PC-3 (cell line): Measurements from ENCODE around the gene OMP.

Source experiments
- CTCF ChIP-seq: fragments of 300-600 bp; sonication (generic); conservative IDR thresholded peaks from 2 replicates; pipeline ENCODE4 v1.5.1; 2017; ENCODE audit warnings: antibody characterized with exemption, low read depth, mild to moderate bottlenecking, low read length
- EZH2 ChIP-seq: fragments of 300-600 bp; sonication (generic); IDR thresholded peaks from one replicate; pipeline ENCODE4 v1.6.1; 2017; ENCODE audit warnings: antibody characterized with exemption, mild to moderate bottlenecking, low read length; ENCODE audit not compliant: unreplicated experiment

DNA sequence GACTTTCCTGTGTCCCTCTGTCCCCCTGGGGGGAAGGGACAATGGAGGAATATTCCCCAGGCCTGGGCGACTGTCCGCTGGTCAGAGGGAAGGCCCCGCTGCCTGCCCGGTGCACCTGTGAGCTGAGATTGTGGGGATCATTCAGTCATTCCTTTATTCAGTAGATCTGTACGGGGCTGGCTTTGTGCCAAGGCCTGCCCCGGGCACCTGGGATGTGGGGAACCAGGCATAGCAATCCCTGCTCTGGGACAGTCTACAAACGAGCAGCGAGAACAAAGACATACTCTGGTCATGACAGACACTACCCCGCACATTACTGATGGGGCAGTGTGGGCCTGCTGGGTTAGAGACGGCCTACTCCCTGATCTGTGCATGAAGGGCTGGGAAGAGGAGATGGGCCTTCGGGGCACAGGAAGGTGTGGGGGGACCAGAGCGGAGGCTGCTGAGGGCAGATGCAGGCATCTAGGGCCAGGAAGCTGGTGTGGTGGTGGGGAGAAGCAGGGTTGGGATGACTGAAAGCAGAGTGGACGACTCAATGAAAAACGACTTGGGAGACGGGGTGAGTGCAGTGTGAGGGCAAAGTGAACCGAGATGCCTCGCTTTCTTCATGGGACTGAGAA, 23.6 kb downstream of the OMP start:
- no peak for TF ChIP-seq CTCF
- TF ChIP-seq EZH2 = no peak
